NOMO-1 (cell line): ENCODE measurements around the gene ZC3H6.
"Not testable (repeated sequence)": the region's sequence is repeated elsewhere in the genome, so short reads cannot be mapped to it uniquely, and the experiment has no call there.

ENCODE experiments used
- DNase-seq, 2 experiments: peaks; one replicate each; lab custom pipeline; 2025; ENCODE audit not compliant: unreplicated experiment in 2 of 2; lab: John Stamatoyannopoulos, UW

Gene ZC3H6

DNA sequence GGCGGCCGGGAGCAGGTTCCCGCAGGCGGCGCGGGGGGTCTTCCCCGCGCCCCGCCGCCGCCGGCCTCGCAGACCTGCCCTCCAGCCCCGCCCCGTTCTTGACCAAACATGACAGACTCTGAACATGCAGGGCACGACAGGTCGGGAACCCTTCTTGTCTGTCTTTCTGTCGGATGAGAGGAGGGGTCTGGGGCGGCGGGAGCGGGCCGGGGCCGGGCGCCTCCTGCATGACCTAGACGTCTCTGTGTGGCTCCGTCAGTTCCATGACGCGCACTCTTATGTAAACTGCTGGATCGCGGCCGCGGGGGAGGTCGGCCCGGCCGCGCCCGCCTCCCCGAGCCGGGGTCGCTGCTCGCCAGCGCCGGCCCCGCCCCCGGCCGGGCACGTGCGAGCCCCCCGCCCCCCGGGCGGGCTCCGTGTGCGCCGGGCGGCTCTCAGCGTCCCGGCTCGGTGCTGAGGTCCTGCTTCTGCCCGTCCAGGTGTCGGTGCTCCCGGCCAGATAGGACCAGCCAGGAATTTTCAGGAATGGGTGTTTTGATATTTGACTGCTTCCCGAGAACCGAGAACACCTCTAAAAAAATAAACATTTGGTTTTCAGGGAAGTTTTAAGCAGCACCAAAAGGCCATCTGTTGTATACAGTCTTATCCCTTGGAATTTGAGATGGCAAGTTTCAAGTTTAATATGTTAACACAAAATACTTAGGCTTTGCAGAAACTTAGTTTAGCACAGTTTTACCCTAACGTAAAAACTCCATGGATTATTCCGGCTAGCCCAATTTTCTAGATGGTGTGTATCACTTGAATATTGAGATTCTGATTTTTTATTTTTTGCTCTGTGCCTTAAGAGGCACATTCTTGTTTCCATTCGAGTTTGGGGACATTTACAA, 733 bp downstream of the ZC3H6 start:
- DNase-seq = peak; percentile 63 to 78

DNA sequence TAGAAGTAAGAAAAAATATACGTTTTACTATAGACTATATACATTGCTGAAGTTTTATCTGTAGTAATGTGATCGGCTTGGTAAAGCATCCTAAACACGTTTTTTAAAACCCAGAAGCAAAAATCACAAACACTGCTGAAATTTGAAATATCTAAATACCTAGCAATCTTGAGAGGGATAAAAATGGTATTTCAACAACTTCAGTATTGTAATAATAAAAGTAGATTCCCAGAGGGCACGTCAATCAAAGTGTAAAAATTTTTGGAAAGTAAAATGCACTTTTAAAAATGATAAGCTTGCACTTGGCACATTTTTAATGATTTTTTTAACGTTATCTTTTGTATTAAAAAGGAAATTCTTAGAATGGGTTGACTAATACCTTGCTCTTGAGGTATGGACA, 1.6 kb downstream of the ZC3H6 start:
- no peak for DNase-seq

DNA sequence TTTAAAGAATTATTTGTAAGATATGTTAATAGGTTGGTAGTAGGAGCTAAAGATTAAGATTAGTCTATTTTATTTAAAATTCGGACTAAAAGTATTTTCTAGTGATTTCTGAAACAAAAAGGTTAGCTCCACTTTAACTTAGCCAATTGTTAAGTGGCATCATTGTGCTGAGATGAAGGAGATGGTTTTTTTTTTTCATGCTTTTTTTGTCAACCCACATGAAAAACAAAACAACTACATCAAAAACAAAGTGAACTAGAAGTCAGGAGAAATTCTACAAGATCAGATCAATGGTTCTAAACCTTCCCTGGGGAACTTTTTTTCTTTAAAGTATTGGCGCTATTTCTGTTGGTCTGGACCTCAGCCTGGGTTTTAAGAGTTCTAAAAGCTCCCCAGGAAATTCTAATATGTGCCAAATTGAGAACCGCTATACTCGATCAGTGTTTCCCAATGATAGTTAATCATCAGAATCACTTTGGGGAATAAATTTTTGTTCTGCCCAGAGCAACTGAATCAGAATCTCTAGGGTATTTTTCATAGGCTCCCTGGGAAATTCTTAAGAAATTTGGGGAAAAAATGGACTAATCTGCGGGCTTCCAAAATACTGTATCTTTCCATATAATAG, 2.3 kb downstream of the ZC3H6 start:
- DNase-seq = no peak

DNA sequence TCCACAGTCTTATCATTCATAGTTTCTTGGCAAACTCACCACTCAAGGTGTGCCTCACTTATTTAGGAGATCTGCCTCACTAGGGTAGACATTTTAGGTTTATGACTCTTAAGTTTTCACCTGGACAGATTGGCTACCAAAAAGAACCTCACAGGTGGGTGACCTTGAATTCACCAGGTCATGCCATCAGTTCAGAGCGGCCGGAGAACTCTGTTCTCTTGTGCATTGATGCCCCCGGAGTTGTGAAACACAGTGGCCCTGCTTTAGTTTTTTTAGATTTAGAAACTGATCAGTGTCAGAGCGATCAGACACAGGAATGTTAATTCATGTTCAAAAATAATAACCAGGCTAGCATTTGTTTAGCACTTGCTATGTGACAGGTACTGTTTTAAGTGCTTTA, 6.7 kb downstream of the ZC3H6 start:
- not testable (repeated sequence) for DNase-seq

DNA sequence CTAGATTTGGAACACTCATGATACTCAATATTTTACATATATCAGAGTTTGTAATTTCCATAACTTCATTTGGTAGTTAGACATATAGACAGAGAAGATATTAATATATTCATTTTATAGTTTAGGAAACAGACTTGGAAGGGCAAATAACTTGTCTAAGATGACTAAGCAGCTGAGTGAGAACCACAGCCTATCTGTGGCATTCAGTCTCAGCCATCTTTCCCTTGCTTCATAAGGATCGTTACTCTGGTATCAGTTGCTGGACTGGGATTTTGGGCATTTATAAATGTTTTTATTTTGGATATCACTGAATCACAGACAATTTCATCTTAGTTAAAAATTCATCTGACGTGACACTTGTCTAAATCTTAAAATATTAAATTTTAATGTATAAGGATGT, 8.1 kb downstream of the ZC3H6 start:
- DNase-seq = not testable (repeated sequence)

DNA sequence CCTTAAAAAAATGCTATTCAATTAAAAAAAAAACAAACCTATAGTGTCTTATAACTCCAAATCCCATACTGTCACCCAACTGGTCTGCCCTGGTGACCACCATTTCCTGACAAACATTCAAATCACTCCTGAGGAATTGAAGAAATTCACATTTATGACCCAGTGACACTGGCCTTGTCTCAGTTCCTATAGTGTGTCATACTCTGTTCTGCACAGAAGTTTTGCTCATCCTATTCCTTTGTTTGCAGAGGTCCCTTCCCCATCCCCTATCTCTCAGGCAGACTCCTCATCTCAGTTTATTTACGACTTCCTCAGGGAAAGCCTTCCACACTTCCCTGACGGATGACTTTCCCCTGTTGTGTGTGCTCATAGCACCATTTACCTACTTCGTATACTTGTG, 14.7 kb downstream of the ZC3H6 start:
- no peak for DNase-seq

DNA sequence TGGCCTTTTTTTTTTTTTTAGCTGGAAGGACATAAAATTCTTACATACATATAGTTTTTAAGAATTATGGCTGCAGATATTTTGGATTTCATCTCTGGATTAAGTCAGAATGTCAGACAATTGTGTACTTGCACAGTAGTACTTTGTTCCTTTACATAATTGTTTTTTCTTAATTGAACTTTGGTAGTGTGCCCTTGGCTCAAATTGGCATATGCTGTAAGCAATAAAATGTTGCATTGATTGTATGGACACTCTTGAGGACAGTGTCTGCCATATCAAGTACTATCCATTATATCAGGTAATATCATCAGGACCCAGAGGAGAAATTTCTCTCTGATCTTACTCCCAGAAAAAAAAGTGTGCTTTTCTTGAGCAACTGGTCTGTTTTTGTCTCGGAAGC, 15.3 kb downstream of the ZC3H6 start:
- no peak for DNase-seq

DNA sequence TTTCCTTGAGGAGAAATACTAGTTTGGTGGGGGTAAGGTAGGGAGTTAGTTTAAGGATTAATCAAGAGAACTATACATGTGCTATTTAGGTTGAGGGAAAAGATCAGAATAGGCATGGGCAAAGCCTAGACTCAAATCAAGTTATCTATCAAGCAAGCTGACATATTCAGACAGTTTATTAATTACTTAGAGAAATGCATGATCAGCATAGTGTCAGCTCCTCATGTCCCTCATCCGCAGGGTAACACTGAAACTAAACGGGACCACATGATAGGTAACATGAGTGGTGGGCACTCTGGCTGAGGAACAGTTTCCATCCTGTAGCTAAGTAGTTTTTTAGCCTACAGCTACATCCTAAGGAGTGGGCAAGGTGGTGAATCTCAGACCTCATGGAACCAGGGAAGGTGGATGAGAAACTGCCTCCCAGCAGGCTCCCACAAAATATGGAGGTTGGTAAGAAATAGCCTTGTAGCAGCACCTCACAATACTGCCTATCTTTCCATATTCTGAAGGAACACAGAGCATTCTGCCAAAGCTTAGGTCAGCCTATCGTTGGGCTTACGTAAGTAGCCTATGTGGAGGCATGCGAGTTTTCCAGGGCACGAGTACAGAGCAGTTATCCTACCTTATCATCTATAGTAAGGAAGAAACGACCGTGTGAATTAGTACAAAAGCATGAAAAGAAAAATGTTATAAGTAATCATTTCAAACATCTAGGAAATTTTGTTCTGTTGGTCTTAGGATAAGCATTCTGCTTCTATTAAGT, 18.4 kb downstream of the ZC3H6 start:
- no peak for DNase-seq

DNA sequence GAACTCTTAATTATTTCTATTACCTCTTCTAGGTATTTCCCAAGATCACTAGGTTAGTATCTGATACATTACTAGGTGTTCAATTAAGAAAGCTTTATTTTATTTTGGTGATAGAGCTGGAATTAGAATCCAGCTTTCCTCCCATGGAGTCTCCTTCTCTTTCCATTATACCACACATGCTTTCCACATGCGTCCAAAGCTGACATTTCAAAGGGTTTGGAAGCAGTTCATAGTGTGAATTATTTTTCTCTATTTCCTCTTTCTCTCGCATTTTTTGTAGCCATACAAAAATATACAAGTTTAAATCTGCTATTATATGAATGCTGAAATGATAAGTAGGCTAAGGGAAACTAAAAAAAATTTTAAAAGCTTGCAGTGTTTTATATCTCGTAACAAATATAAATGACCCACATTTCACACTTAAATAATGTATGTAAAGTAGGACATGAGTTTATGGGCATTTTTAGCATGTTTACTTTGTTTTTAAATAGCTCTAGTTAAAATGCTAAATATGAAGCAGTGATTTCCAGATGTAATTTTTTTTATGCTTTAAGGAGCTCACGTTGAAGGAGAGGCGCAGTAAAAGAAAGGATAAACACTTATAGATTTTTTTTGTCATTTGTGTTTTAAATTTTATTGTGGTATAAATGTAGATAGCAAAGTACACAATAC, 20.1 kb downstream of the ZC3H6 start:
- DNase-seq = no peak

DNA sequence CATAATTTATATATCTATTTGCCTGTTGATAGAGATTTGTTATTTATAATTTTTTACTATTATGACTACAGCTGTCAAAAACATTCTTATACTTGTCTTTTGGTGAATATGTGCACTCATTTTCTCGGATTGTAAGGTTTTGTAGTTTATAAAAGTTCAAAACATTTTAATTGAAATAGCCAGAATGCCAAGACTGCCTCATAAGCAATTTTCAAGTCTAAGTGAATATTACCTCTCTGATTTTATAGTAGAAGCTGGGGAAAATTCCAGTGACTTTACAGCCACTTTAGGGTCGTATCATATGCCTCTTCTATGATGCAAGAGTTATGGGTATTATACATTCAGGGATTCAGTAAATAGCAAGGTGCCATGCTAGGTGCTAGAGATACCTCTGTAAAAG, 21.0 kb downstream of the ZC3H6 start:
- DNase-seq = no peak

DNA sequence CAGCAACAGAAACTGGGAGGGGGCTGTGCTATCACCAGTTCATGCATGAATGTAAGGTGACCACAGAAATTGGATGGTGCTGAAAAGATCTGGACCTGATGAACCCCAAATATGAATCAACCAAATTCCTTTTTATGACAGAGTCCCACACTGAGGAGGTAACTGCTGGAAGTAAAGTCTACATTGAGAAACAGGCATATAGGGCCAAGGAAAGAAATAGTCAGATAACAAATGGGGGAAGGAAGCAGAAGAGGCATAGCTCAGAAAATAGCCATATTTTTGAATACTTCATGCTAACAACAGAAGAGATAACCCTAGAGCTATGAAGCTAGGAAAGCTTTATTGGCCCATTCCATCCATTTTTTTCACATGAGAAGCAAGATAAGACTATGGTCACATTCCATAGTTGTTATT, 25.8 kb downstream of the ZC3H6 start:
- DNase-seq = no peak

DNA sequence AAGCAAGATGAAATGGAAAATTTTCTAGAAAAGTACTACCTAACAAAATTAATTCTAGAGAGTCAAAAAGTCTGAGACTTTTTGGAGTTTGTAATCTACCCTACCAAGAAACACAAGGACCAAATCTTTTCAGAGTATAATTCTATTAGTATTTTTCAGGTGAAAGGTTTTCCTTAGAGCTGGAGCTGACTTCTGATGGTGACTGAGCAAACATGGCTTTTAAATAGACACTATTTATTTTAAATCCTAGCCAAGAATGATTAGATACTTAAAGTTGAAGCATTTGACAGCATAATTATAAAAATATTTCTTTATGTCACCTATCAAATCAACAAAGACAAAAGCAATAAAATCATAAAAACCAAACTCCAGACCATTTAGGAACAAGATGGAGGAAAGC, 26.6 kb downstream of the ZC3H6 start:
- no peak for DNase-seq

DNA sequence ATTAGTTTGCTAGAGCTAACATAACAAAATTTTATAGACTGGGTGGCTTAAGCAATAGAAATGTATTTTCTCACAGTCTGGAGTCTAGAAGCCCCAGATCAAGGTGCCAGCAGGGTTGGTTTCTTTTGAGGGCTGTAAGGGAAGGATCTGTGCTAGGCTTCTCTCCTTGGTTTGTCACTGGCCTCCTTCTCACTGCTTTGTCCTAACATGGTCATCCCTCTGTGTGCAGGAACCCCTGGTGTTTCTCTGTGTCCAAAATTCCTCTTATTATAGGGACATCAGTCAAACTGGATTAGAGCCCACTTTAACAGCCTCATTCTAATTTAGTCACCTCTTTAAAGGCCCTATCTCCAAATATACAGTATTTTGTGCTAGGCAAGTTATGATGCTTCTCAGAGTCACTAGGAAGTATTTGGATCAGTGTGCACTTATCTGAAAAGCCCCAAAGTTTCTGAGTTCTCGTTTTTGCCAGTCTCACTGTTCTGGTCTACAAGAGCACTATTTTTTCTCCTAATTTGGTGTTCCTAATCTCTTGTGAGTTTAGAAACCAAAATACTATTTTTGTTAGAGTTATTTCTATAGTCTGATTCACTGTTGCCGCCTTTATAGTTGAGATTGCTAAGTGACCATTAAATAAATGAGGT, 29.0 kb downstream of the ZC3H6 start:
- no peak for DNase-seq

DNA sequence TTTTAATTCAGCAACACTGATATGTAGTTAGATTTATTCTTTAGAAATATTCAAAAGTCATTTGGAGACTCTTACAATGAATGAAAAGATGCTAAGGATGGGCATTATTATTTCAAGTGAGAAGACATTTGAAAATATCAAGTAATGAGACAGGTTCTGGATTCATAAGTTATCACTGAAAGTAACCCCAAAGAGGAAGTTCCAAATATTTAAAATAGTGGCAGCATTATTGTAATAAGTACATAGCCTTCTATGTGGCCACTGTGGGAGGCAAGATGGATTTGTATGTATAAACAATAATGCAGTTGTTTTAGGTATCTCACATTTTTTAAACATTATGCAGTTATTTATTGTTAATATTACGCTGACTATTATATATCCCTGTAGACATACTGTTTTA, 29.7 kb downstream of the ZC3H6 start:
- peak in 1 of 2 experiments; percentile 6 for DNase-seq

DNA sequence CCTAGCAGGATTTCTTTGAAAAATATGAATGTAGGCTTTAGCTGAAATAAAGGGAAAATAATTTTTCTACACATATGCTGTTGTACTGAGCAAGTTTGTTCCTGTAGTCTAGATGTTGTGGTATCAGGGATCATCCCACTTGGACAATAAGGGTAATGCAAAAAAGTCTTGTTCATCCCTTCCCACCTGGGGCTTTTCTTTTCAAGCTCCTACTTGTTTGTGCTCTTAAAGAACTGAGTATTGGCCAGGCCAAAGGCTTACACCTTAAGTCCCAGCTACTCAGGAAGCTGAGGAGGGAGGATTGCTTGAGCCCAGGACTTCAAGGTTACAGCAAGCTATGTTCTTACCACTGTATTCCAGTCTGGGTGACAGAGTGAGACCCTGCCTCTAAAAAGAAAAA, 35.5 kb downstream of the ZC3H6 start:
- no peak for DNase-seq

DNA sequence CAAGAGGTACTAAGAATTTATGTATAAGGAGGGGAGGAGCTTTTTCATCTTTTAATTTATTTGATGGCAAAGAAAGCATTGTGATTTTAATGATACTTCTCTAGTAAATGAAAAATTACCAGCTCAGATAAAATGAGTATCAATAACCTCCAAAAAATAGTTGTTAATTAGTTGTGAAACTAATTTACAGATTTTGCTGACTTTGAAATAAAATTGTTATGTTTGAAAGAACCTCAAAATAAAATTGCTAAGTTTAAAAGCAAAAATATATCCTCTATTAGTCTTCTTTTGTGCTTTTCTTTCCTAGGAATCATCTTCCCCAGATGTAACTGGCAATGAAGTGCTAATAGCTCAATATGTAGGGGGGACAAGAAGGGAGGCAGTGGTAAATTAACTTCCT, 36.5 kb downstream of the ZC3H6 start:
- no peak for DNase-seq

DNA sequence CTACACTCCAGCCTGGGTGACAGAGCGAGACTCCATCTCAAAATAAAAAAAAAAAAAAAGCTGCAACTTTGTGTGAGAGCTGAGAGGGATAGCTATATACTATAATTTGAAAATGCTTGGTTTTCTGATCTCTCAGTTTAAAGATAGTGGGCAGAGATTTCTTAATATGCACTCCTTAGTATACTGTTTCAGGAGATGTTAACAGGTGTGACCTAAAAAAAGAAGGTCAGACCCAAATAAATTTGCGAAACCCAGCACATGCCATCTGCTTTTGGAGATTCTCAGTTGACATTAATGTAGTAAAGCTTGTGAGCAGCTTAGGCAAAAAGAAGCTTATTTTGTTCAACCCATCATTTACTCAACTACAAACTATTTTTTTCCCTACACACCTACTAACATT, 37.4 kb downstream of the ZC3H6 start:
- no peak for DNase-seq

DNA sequence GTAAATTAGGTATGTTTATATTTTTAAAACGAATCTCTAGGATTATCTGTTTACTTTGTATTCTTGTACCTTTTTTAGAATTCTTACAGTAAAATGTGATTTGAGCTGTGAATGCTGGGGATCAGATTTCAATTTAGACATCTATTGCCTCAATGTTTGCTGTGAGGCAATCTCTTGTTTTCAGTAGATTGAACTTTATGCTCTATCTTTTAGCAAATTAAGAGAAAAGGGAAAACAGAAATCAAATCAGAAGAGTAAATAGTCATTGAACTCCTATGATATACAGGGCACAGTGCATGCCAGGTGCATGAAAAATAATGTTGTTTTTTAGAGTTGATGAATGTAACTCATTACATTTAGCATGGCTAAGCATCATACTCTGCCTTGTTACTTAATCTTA, 39.5 kb downstream of the ZC3H6 start:
- DNase-seq = no peak

DNA sequence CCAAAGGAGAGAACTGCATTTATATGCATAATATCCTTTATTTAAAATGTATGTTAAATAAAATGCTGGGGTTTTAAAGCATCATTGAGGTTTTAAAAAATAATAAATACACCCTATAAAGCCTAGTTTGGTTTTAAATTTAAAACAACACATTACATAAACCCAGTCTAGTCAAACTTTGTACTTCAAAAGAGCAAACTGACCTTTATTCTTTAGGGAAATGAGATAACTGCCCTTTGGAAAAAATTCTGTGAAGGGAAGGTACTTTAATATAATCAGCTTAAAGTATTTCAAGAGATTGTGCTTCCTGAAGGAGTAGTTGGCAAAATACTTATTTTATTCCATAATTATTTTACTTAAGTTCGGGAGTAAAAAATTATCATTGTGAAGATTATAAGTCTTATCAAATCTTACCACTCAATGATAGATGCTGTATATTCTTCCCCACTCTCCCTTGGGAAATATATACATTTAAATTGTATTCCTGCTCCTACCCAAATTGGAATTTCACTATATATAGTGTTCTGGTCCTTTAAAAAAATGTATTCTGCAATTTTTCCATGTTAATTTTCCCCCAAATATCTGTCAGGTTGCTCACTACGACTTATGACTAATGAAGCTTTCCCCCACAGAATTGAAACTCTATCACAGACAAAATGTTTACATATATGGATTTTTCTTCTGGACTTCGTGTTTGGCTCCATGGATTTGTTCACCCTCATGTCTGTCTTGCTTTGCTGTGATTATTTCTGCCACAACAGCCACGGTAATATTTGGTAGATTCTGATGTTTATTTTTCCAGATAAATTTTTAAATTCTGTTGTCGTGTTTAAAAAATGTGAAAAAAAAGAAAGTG, 42.1 kb downstream of the ZC3H6 start:
- DNase-seq = no peak

DNA sequence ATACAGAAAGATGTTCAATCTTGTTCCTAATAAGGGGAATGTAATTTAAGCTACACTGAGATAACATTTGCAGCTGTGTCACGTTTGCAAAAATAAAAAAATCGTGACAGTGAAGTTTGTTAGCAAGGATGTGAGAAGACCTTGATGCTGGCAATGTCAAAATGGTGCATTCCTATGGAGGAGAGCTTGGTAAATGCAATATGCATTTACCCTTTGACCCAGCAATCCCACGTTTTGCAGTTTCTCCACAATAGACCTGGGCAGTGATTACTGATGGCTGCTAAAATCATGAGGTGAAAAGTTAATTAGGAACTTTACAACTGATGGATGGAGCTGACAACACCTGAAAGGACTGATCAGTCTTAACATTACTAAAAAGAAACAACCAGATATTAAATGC, 43.1 kb downstream of the ZC3H6 start:
- no peak for DNase-seq
